ENCODE results near the gene MICU1. TPM values are rescaled to one million over a fixed set of nuclear protein-coding genes. Genes with fewer than 3 reads are reported as not detected.

The MICU1 gene
- polyA plus RNA-seq, 1 donor (not counting 4 experiments of a cell fraction or from before 2014, with no cell fraction given), result 19.4 TPM

- Histone ChIP-seq H3K4me3 (ENCODE audit: control insufficient read depth in 2 of 3, extremely low read depth in 1 of 3, insufficient read depth in 2 of 3, low read depth in 1 of 3, low read length in 3 of 3) (no peak overlapping the region), H3K9ac (ENCODE audit: control insufficient read depth, extremely low read depth, insufficient read depth, low read length) (no peak overlapping the region), H3K4me2 (ENCODE audit: control insufficient read depth, extremely low read depth, insufficient read depth, low read depth, low read length) (no peak overlapping the region), H3K9me3 (ENCODE audit: control insufficient read depth, low read depth, low read length) (no peaks in the 10 kb centered on the region), H2AFZ (ENCODE audit: control insufficient read depth, low read length) (no peak overlapping the region), H4K20me1 (ENCODE audit: control insufficient read depth, extremely low read depth, insufficient read depth, low read length) (no peaks in the 10 kb centered on the region), H3K9me1 (ENCODE audit: control insufficient read depth, extremely low read depth, insufficient read depth, low read length) (no peaks in the 10 kb centered on the region), H3K4me1 (ENCODE audit: control insufficient read depth, extremely low read depth, insufficient read depth, low read length) (peaks cover 18% of the 10 kb centered on the region), H3K27ac (ENCODE audit: control insufficient read depth, insufficient read depth, low read length) (no peak overlapping the region), H3K36me3 (ENCODE audit: control insufficient read depth in 2 of 2, extremely low read depth in 1 of 2, insufficient read depth in 2 of 2, low read length in 2 of 2) (peaks cover 34 to 48% of the 10 kb centered on the region in 2 experiments), H3K79me2 (ENCODE audit: control insufficient read depth, insufficient read depth, low read length) (no peaks in the 10 kb centered on the region), H3K27me3 (ENCODE audit: control insufficient read depth, extremely low read depth, insufficient read depth, low read length) (no peaks in the 10 kb centered on the region)
- dilution Hi-C loops (cut with MboI; ENCODE audit: extremely low pct_ligation_motif_present, low sequenced_read_pairs), result no loop called here
- TF ChIP-seq EZH2 (IDR thresholded peaks at IDR 0.05; ENCODE audit: low read length) (no peak), CTCF (optimal IDR thresholded peaks at IDR 0.05 in 1 of 3, IDR thresholded peaks at IDR 0.05 in 1 of 3, conservative IDR thresholded peaks at IDR 0.05 in 1 of 3; ENCODE audit: extremely low read depth in 1 of 3, insufficient read depth in 2 of 3, low read length in 3 of 3) (no peak)
- FAIRE-seq (no peak), DNase-seq (ENCODE audit: low read depth, low spot score) (no peak)
These were observed 288.2 kb downstream of the MICU1 start for GRCh38 chr10:72337722-72338121.

GRCh38 chr10:72337039-72337629 is 288.7 kb downstream of the MICU1 start:
- Histone ChIP-seq H3K36me3 (ENCODE audit: control insufficient read depth in 2 of 2, extremely low read depth in 1 of 2, insufficient read depth in 2 of 2, low read length in 2 of 2) (peaks cover 34 to 45% of the 10 kb centered on the region in 2 experiments), H3K79me2 (ENCODE audit: control insufficient read depth, insufficient read depth, low read length) (no peaks in the 10 kb centered on the region), H3K4me2 (ENCODE audit: control insufficient read depth, extremely low read depth, insufficient read depth, low read depth, low read length) (no peak overlapping the region), H3K4me1 (ENCODE audit: control insufficient read depth, extremely low read depth, insufficient read depth, low read length) (peaks cover 22% of the 10 kb centered on the region), H3K9ac (ENCODE audit: control insufficient read depth, extremely low read depth, insufficient read depth, low read length) (peak overlapping the region; percentile 22), H3K9me1 (ENCODE audit: control insufficient read depth, extremely low read depth, insufficient read depth, low read length) (no peaks in the 10 kb centered on the region), H3K27ac (ENCODE audit: control insufficient read depth, insufficient read depth, low read length) (peak overlapping the region; percentile 39), H4K20me1 (ENCODE audit: control insufficient read depth, extremely low read depth, insufficient read depth, low read length) (no peaks in the 10 kb centered on the region), H3K27me3 (ENCODE audit: control insufficient read depth, extremely low read depth, insufficient read depth, low read length) (no peaks in the 10 kb centered on the region), H3K4me3 (ENCODE audit: control insufficient read depth in 2 of 3, extremely low read depth in 1 of 3, insufficient read depth in 2 of 3, low read depth in 1 of 3, low read length in 3 of 3) (no peak overlapping the region), H3K9me3 (ENCODE audit: control insufficient read depth, low read depth, low read length) (no peaks in the 10 kb centered on the region), H2AFZ (ENCODE audit: control insufficient read depth, low read length) (no peak overlapping the region)
- dilution Hi-C loops (cut with MboI; ENCODE audit: extremely low pct_ligation_motif_present, low sequenced_read_pairs), result no loop called here
- FAIRE-seq (no peak), DNase-seq (ENCODE audit: low read depth, low spot score) (no peak)
- TF ChIP-seq EZH2 (IDR thresholded peaks at IDR 0.05; ENCODE audit: low read length) (no peak), CTCF (optimal IDR thresholded peaks at IDR 0.05 in 1 of 3, IDR thresholded peaks at IDR 0.05 in 1 of 3, conservative IDR thresholded peaks at IDR 0.05 in 1 of 3; ENCODE audit: extremely low read depth in 1 of 3, insufficient read depth in 2 of 3, low read length in 3 of 3) (peak in 2 of 3 experiments; percentile 93 to 96)

All from keratinocyte (primary cell).